ENCODE data around the gene ATRIP. TPM values are rescaled to one million over a fixed set of nuclear protein-coding genes. Genes with fewer than 3 reads are reported as not detected.

The ATRIP gene
- polyA plus RNA-seq, 2 of the 4 experiments (the other 2 are of a cell fraction) = 6.1 to 9.4 TPM

DNA sequence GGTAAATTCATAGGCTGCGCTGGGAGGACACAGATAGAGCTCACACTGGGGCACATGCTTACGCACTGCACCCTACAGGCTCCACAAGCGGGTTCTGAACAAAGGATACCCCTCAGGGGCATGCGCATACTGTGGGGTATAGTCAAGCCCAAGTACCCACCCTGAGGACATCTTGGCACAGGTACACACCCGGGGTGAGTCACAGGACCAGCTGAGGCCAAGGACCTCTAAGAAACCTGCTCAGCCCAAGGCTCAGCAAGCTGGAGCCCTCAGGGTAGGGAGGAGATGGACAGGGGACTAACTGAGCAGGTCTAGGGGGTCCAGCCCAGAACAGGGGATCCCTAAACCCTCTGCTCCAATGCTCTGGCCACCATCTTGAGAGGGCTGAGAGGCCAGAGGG is 54.1 kb downstream of the ATRIP start:
- Histone ChIP-seq H3K4me2 (no peak overlapping the region), H3K4me1 (peaks cover 18% of the 10 kb centered on the region), H3K9me3 (no peaks in the 10 kb centered on the region), H3K27ac (no peak overlapping the region), H3K4me3 (no peak overlapping the region)
- TF ChIP-seq SMC3 (IDR thresholded peaks at IDR 0.05) = no peak
- TF ChIP-seq ZFP36 (IDR thresholded peaks at IDR 0.05; ENCODE audit: borderline replicate concordance, partially characterized antibody) = no peak
- TF ChIP-seq JUN (IDR thresholded peaks at IDR 0.05) = no peak
- no peak for TF ChIP-seq MYC (IDR thresholded peaks at IDR 0.05; ENCODE audit: borderline replicate concordance, low read length)
- no peak for TF ChIP-seq CBX8 (IDR thresholded peaks at IDR 0.05)
- TF ChIP-seq, protein P1, sequence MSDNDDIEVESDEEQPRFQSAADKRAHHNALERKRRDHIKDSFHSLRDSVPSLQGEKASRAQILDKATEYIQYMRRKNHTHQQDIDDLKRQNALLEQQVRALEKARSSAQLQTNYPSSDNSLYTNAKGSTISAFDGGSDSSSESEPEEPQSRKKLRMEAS (IDR thresholded peaks at IDR 0.05) = no peak
- no peak for TF ChIP-seq TFCP2L1 (CRISPR knock-in tag; IDR thresholded peaks at IDR 0.05)
- no peak for TF ChIP-seq HEYL (CRISPR knock-in tag; IDR thresholded peaks at IDR 0.05)
- no peak for TF ChIP-seq HDAC2 (IDR thresholded peaks at IDR 0.05)
- TF ChIP-seq NPAS2 (CRISPR knock-in tag; IDR thresholded peaks at IDR 0.05; ENCODE audit: borderline replicate concordance) = no peak
- no peak for TF ChIP-seq POLR2A (IDR thresholded peaks at IDR 0.05; ENCODE audit: low read length)
- no peak for TF ChIP-seq RAD21 (conservative IDR thresholded peaks at IDR 0.05 in 1 of 2, IDR thresholded peaks at IDR 0.05 in 1 of 2)
- no peak for TF ChIP-seq CHD4 (IDR thresholded peaks at IDR 0.05; ENCODE audit: borderline replicate concordance)
- no peak for TF ChIP-seq RNF2 (IDR thresholded peaks at IDR 0.05; ENCODE audit: borderline replicate concordance, low read depth)
- TF ChIP-seq POLR2AphosphoS2 (conservative IDR thresholded peaks at IDR 0.05; ENCODE audit: low read length) = no peak
- WGBS (ENCODE audit: missing lambda C conversion rate) = 100% methylated on average over 4 of the region's 5 CpGs
- ATAC-seq (no peak), FAIRE-seq (no peak), DNase-seq (ENCODE audit: low read depth in 1 of 2, low spot score in 1 of 2) (no peak)
- ChIA-PET CTCF (interaction anchor here (0.6 to 1.6 kb wide), 3 partner anchors 11 to 64 kb away, joined by 3 read pairs; no protein-coding TSS in a partner anchor), POLR2A (no interaction called here)

DNA sequence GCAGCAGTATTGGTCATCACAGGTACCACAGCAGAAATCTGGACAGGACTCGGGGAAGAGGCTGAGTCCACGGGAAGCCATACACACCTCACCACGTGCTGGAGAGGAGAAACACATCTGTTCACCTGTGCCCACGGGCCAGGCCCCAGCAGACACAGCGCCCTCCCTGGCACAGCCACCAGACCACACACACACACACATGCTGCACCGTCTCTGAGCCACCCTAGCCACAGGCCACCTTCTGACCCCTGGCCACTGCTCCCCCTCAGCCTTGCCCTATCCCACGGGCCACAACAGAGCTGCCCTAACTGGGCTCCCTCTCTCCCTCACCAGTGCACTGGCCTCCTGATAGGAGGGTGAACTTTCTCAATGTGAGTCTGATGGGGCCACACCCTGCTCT is 54.7 kb downstream of the ATRIP start:
- POLR2A ChIA-PET = no interaction called here
- H3K4me3 ChIP-seq = no peak overlapping the region
- no peak overlapping the region for H3K4me2 ChIP-seq
- no peak for ATAC-seq
- no peak overlapping the region for H3K27ac ChIP-seq
- CTCF ChIA-PET = interaction anchor here (1.2 kb wide), 1 partner anchor 10 kb away, joined by 3 read pairs; no protein-coding TSS in a partner anchor
- WGBS (ENCODE audit: missing lambda C conversion rate) = 92% methylated on average over 7 of the region's 7 CpGs
- peaks cover 18% of the 10 kb centered on the region for H3K4me1 ChIP-seq
- no peak for DNase-seq (ENCODE audit: low read depth in 1 of 2, low spot score in 1 of 2)
- FAIRE-seq = no peak
- H3K9me3 ChIP-seq = no peaks in the 10 kb centered on the region
- TF ChIP-seq FOSL2 (IDR thresholded peaks at IDR 0.05) (no peak), FOSL2 (CRISPR knock-in tag; IDR thresholded peaks at IDR 0.05) (no peak), CHD2 (IDR thresholded peaks at IDR 0.05; ENCODE audit: low read length, partially characterized antibody) (no peak), SMC3 (IDR thresholded peaks at IDR 0.05) (no peak), HEYL (CRISPR knock-in tag; IDR thresholded peaks at IDR 0.05) (no peak), MAZ (IDR thresholded peaks at IDR 0.05; ENCODE audit: borderline replicate concordance, low read depth, low read length) (no peak), EHMT2 (IDR thresholded peaks at IDR 0.05; ENCODE audit: low read depth) (no peak)
- TF ChIP-seq, protein P2, sequence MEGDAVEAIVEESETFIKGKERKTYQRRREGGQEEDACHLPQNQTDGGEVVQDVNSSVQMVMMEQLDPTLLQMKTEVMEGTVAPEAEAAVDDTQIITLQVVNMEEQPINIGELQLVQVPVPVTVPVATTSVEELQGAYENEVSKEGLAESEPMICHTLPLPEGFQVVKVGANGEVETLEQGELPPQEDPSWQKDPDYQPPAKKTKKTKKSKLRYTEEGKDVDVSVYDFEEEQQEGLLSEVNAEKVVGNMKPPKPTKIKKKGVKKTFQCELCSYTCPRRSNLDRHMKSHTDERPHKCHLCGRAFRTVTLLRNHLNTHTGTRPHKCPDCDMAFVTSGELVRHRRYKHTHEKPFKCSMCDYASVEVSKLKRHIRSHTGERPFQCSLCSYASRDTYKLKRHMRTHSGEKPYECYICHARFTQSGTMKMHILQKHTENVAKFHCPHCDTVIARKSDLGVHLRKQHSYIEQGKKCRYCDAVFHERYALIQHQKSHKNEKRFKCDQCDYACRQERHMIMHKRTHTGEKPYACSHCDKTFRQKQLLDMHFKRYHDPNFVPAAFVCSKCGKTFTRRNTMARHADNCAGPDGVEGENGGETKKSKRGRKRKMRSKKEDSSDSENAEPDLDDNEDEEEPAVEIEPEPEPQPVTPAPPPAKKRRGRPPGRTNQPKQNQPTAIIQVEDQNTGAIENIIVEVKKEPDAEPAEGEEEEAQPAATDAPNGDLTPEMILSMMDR (IDR thresholded peaks at IDR 0.05) = no peak

DNA sequence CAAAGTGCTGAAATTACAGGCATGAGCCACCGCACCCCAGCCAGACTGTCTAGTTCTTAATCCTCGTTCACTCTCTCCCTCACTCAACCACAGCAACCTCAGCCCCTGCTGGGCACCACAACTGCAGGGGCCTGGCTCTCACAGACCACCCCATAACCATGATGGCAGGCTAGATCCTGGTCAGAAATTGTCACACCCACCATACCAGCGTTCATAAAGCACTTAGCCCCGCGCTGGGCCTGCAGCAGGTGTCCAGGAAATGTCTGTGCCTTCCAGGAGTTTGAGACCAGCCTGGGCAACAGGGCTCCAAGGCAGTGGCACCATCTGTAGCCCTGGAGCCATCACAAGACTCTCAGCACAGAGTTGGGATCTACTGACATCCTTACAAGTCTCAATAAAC is 55.6 kb downstream of the ATRIP start:
- Histone ChIP-seq H3K4me3 (no peak overlapping the region), H3K9me3 (no peaks in the 10 kb centered on the region), H3K27ac (no peak overlapping the region), H3K4me1 (peaks cover 20% of the 10 kb centered on the region), H3K4me2 (no peak overlapping the region)
- FAIRE-seq (no peak), ATAC-seq (no peak), DNase-seq (ENCODE audit: low read depth in 1 of 2, low spot score in 1 of 2) (no peak)
- WGBS (ENCODE audit: missing lambda C conversion rate) = 96% methylated on average over 2 of the region's 5 CpGs
- ChIA-PET CTCF (interaction anchor here (0.8 kb wide), 1 partner anchor 66 kb away, joined by 4 read pairs; no protein-coding TSS in a partner anchor), POLR2A (no interaction called here)
- TF ChIP-seq CEBPB (IDR thresholded peaks at IDR 0.05) = no peak
- no peak for TF ChIP-seq ZSCAN20 (CRISPR knock-in tag; IDR thresholded peaks at IDR 0.05)
- TF ChIP-seq EHMT2 (IDR thresholded peaks at IDR 0.05; ENCODE audit: low read depth) = no peak
- no peak for TF ChIP-seq POLR2A (IDR thresholded peaks at IDR 0.05; ENCODE audit: low read length)

All from A549 (cell line).